Measurements from ENCODE around the gene NDUFB8. TPM values are rescaled to one million over a fixed set of nuclear protein-coding genes. Genes with fewer than 3 reads are reported as not detected.

The NDUFB8 gene
- total and polyA plus RNA-seq, 4 donors = 122 to 369 (median 217) TPM

DNA sequence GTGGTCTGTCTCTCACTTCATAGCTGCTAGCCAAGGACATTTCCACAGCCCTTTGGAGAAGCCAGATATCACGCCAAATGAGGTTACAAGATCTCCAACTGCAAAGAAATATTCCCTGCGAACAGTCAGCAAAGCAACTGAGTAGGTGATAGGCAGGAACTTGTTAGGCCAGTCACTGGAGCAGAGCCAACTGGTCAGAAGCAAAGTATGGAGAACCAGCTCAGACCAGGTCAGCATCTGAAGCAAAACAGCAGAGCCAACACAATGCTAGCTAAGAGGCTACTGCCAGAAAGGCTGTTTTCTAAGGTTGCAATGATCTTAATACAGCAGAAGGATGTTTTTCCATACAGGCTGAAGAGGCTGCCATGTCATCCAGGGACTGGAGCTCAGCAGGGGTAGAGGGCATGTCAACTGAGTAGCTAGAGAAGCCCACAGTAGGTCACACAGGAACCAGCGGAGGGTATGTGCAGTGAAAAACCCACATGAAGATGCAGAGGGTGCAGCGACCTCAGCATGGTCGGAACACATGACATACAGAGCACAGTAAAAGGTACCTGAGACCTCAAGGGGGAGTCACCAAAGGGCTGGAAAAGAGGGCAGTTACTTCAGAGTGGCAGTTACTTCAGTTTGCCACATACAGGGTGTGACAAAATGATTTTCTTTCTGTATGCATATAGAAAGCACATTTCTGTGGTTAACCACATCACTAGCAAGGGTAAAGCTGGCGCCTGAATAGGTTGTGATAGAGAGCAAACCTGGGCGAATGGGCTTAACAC, 18.9 kb downstream of the NDUFB8 start:
- TF ChIP-seq, protein P1, sequence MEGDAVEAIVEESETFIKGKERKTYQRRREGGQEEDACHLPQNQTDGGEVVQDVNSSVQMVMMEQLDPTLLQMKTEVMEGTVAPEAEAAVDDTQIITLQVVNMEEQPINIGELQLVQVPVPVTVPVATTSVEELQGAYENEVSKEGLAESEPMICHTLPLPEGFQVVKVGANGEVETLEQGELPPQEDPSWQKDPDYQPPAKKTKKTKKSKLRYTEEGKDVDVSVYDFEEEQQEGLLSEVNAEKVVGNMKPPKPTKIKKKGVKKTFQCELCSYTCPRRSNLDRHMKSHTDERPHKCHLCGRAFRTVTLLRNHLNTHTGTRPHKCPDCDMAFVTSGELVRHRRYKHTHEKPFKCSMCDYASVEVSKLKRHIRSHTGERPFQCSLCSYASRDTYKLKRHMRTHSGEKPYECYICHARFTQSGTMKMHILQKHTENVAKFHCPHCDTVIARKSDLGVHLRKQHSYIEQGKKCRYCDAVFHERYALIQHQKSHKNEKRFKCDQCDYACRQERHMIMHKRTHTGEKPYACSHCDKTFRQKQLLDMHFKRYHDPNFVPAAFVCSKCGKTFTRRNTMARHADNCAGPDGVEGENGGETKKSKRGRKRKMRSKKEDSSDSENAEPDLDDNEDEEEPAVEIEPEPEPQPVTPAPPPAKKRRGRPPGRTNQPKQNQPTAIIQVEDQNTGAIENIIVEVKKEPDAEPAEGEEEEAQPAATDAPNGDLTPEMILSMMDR (IDR thresholded peaks at IDR 0.05; ENCODE audit: control extremely low read depth, extremely low read depth) = no peak
- Histone ChIP-seq H3K4me1 (ENCODE audit: control insufficient read depth in 5 of 5, insufficient read depth in 5 of 5, low read length in 5 of 5) (no peaks in the 10 kb centered on the region), H3K4me3 (no peak overlapping the region), H3K27ac (ENCODE audit: low read depth in 1 of 2, low read length in 1 of 2) (no peak overlapping the region), H3K36me3 (ENCODE audit: control insufficient read depth in 4 of 4, insufficient read depth in 4 of 4, low read length in 4 of 4) (peaks cover 3 to 15% (median 8%) of the 10 kb centered on the region in 4 donors), H3K9me3 (ENCODE audit: control insufficient read depth in 4 of 4, insufficient read depth in 3 of 4, low read length in 3 of 4) (no peaks in the 10 kb centered on the region), H3K9ac (ENCODE audit: insufficient read depth in 1 of 2, low read length in 2 of 2) (no peak overlapping the region), H3K27me3 (ENCODE audit: control insufficient read depth in 3 of 3, insufficient read depth in 3 of 3, low read length in 2 of 3) (no peaks in the 10 kb centered on the region)
- 38 to 72% methylated on average over 7 of the region's 7 CpGs for WGBS, 2 donors
- DNase-seq (peak in 2 of 3 donors; percentile 26 to 45), ATAC-seq (ENCODE audit: insufficient read depth, low FRiP score) (no peak)

DNA sequence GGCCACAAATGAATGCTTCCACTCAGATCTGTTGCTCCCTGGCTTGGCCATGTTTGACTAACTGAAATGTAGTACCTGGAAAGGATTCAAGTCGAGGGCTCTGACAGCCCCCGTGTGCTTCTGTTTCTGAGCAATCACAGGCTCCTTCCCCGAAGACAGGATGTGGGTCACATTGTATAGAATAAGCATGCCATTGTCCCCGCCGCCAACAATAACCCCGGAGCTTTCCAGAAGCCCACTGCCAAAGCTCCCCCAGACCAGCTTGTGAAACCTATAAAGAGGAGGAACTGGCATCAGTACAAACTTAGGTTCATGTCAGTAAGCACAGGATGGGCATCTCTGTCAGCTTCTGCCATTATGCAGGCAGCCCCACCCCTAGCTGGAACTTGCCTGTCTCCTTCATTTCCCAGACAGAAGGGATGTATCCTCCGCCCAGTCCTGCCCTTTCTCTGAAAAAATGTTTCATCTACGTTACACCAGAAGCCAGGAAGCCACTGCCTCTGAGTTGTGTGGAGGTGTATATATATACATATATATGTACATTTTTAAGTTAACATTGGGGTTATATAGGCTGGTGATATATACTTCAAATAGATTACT, 20.3 kb downstream of the NDUFB8 start:
- Histone ChIP-seq H3K9ac (ENCODE audit: insufficient read depth in 1 of 2, low read length in 2 of 2) (no peak overlapping the region), H3K27me3 (ENCODE audit: control insufficient read depth in 3 of 3, insufficient read depth in 3 of 3, low read length in 2 of 3) (no peaks in the 10 kb centered on the region), H3K4me3 (no peak overlapping the region), H3K27ac (ENCODE audit: low read depth in 1 of 2, low read length in 1 of 2) (no peak overlapping the region), H3K9me3 (ENCODE audit: control insufficient read depth in 4 of 4, insufficient read depth in 3 of 4, low read length in 3 of 4) (no peaks in the 10 kb centered on the region), H3K4me1 (ENCODE audit: control insufficient read depth in 5 of 5, insufficient read depth in 5 of 5, low read length in 5 of 5) (no peaks in the 10 kb centered on the region), H3K36me3 (ENCODE audit: control insufficient read depth in 4 of 4, insufficient read depth in 4 of 4, low read length in 4 of 4) (peaks cover 5 to 18% (median 12%) of the 10 kb centered on the region in 4 donors)
- ATAC-seq (ENCODE audit: insufficient read depth, low FRiP score) (no peak), DNase-seq (peak in 1 of 3 donors; percentile 9)
- 56 to 68% methylated on average over 8 of the region's 8 CpGs for WGBS, 2 donors
- TF ChIP-seq, protein P1 (IDR thresholded peaks at IDR 0.05; ENCODE audit: control extremely low read depth, extremely low read depth) = no peak

DNA sequence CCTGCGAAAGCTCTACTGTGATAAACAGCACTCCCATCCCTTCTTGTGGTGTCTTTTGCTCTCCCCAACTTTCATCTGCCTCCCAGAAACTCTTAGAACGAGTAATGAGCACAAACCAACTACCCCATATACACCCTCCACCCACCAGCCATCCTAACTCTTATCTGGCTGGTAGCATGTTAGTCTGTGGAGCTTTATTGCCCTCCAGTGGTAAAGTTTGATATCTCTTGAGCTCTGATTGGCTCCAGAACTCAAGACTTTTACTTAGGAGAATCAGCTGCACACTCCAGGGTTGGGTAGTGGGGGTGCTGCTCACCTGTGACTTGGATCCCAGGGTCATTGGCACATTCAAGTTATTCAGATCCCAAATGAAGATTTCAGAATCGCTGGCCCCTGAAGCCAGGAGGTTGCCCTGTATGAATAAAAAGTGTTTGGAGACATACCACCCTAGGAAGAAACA, 20.9 kb downstream of the NDUFB8 start:
- Histone ChIP-seq H3K9me3 (ENCODE audit: control insufficient read depth in 4 of 4, insufficient read depth in 3 of 4, low read length in 3 of 4) (no peaks in the 10 kb centered on the region), H3K9ac (ENCODE audit: insufficient read depth in 1 of 2, low read length in 2 of 2) (no peak overlapping the region), H3K27ac (ENCODE audit: low read depth in 1 of 2, low read length in 1 of 2) (no peak overlapping the region), H3K4me3 (no peak overlapping the region), H3K27me3 (ENCODE audit: control insufficient read depth in 3 of 3, insufficient read depth in 3 of 3, low read length in 2 of 3) (no peaks in the 10 kb centered on the region), H3K36me3 (ENCODE audit: control insufficient read depth in 4 of 4, insufficient read depth in 4 of 4, low read length in 4 of 4) (peaks cover 5 to 18% (median 12%) of the 10 kb centered on the region in 4 donors), H3K4me1 (ENCODE audit: control insufficient read depth in 5 of 5, insufficient read depth in 5 of 5, low read length in 5 of 5) (no peaks in the 10 kb centered on the region)
- TF ChIP-seq, protein P1 (IDR thresholded peaks at IDR 0.05; ENCODE audit: control extremely low read depth, extremely low read depth) = peak; percentile 22
- 55 to 62% methylated on average over 3 of the region's 3 CpGs for WGBS, 2 donors
- ATAC-seq (ENCODE audit: insufficient read depth, low FRiP score) (no peak), DNase-seq (peak in 2 of 3 donors; percentile 33 to 41)

Data from lung (tissue), 12 donors.